ENCODE data around the gene URI1. TPM values are rescaled to one million over a fixed set of nuclear protein-coding genes. Genes with fewer than 3 reads are reported as not detected.

URI1 gene
- total RNA-seq, 4 donors from 2014 or later: 65.0 to 84.4 (median 71.9) TPM

GRCh38 chr19:30008169-30008568, 66.1 kb downstream of the URI1 start:
- Histone ChIP-seq H3K9me3 (no peaks in the 10 kb centered on the region), H3K36me3 (peaks cover 0 to 50% of the 10 kb centered on the region in 2 donors), H3K27me3 (no peaks in the 10 kb centered on the region), H3K4me1 (peaks cover 0 to 14% (median 0%) of the 10 kb centered on the region in 3 donors), H3K4me3 (no peak overlapping the region), H3K27ac (no peak overlapping the region)
- WGBS, 2 donors (ENCODE audit: low coverage in 1 of 2): 90 to 92% methylated on average over 2 of the region's 2 CpGs
- ATAC-seq: no peak
- TF ChIP-seq EP300 (IDR thresholded peaks at IDR 0.05): no peak
- no peak for TF ChIP-seq POLR2AphosphoS5 (IDR thresholded peaks at IDR 0.05)
- TF ChIP-seq POLR2A (IDR thresholded peaks at IDR 0.05): no peak
- TF ChIP-seq, protein P1, sequence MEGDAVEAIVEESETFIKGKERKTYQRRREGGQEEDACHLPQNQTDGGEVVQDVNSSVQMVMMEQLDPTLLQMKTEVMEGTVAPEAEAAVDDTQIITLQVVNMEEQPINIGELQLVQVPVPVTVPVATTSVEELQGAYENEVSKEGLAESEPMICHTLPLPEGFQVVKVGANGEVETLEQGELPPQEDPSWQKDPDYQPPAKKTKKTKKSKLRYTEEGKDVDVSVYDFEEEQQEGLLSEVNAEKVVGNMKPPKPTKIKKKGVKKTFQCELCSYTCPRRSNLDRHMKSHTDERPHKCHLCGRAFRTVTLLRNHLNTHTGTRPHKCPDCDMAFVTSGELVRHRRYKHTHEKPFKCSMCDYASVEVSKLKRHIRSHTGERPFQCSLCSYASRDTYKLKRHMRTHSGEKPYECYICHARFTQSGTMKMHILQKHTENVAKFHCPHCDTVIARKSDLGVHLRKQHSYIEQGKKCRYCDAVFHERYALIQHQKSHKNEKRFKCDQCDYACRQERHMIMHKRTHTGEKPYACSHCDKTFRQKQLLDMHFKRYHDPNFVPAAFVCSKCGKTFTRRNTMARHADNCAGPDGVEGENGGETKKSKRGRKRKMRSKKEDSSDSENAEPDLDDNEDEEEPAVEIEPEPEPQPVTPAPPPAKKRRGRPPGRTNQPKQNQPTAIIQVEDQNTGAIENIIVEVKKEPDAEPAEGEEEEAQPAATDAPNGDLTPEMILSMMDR (IDR thresholded peaks at IDR 0.05): no peak

- H3K27ac ChIP-seq: no peak overlapping the region
- WGBS, 2 donors (ENCODE audit: low coverage in 1 of 2): 89 to 95% methylated on average over 10 of the region's 10 CpGs
- no peaks in the 10 kb centered on the region for H3K27me3 ChIP-seq
- peaks cover 0 to 52% of the 10 kb centered on the region in 2 donors for H3K36me3 ChIP-seq
- TF ChIP-seq, protein P1 (IDR thresholded peaks at IDR 0.05): no peak
- TF ChIP-seq POLR2A (IDR thresholded peaks at IDR 0.05): no peak
- no peak for TF ChIP-seq POLR2AphosphoS5 (IDR thresholded peaks at IDR 0.05)
- TF ChIP-seq EP300 (IDR thresholded peaks at IDR 0.05): no peak
- no peaks in the 10 kb centered on the region for H3K9me3 ChIP-seq
- peaks cover 0 to 8% (median 0%) of the 10 kb centered on the region in 3 donors for H3K4me1 ChIP-seq
- no peak overlapping the region for H3K4me3 ChIP-seq
- ATAC-seq: no peak
These were observed 67.0 kb downstream of the URI1 start for GRCh38 chr19:30009013-30009412.

GRCh38 chr19:30011051-30011578, 69.1 kb downstream of the URI1 start:
- Histone ChIP-seq H3K27me3 (no peaks in the 10 kb centered on the region), H3K27ac (no peak overlapping the region), H3K36me3 (peaks cover 0 to 61% of the 10 kb centered on the region in 2 donors), H3K4me1 (no peaks in the 10 kb centered on the region), H3K4me3 (no peak overlapping the region), H3K9me3 (no peaks in the 10 kb centered on the region)
- TF ChIP-seq POLR2AphosphoS5 (IDR thresholded peaks at IDR 0.05) (no peak), POLR2A (IDR thresholded peaks at IDR 0.05) (no peak)
- 71 to 84% methylated on average over 7 to 9 of the region's 9 CpGs for WGBS, 2 donors (ENCODE audit: low coverage in 1 of 2)
- no peak for ATAC-seq

DNA sequence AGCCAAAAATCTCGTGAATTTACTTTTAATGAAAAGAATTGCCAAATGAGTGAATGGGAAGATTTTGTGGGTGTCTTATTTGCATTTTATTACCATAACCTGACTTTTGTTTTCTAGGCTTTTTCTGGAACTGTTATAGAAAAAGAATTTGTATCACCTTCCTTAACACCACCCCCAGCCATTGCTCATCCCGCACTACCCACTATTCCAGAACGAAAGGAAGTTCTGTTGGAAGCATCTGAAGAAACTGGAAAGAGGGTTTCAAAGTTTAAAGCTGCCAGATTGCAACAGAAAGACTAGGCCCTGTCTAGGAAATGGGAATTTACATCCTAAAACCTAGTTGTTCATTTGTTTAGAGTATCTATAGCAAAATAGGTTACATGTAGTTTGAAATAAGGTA, 72.7 kb downstream of the URI1 start:
- Histone ChIP-seq H3K27me3 (no peaks in the 10 kb centered on the region), H3K4me1 (no peaks in the 10 kb centered on the region), H3K27ac (no peak overlapping the region), H3K9me3 (no peaks in the 10 kb centered on the region), H3K4me3 (no peak overlapping the region), H3K36me3 (peaks cover 0 to 56% of the 10 kb centered on the region in 2 donors)
- 92 to 97% methylated on average over 3 of the region's 3 CpGs for WGBS, 2 donors (ENCODE audit: low coverage in 1 of 2)
- no peak for TF ChIP-seq POLR2A (IDR thresholded peaks at IDR 0.05)
- TF ChIP-seq, protein P1 (IDR thresholded peaks at IDR 0.05): no peak
- TF ChIP-seq EP300 (IDR thresholded peaks at IDR 0.05): no peak
- TF ChIP-seq POLR2AphosphoS5 (IDR thresholded peaks at IDR 0.05): no peak
- ATAC-seq: no peak

- Histone ChIP-seq H3K9me3 (no peaks in the 10 kb centered on the region), H3K4me3 (no peak overlapping the region), H3K36me3 (peaks cover 0 to 40% of the 10 kb centered on the region in 2 donors), H3K27ac (no peak overlapping the region), H3K27me3 (no peaks in the 10 kb centered on the region), H3K4me1 (no peaks in the 10 kb centered on the region)
- TF ChIP-seq, protein P1 (IDR thresholded peaks at IDR 0.05): no peak
- no peak for TF ChIP-seq POLR2AphosphoS5 (IDR thresholded peaks at IDR 0.05)
- TF ChIP-seq POLR2A (IDR thresholded peaks at IDR 0.05): no peak
- no peak for TF ChIP-seq EP300 (IDR thresholded peaks at IDR 0.05)
- no peak for ATAC-seq
These were observed 75.1 kb downstream of the URI1 start for GRCh38 chr19:30017172-30017571.
